Stimulated activated naive CD8-positive, alpha-beta T cell treated with anti-CD3 and anti-CD28 coated beads, Interleukin-15, Interleukin-2, amounts not matched to agents 100 ng/mL and 50 ng/mL, for 24 hours (primary cell): ENCODE results near the gene HOXA11.

Experiments used
- H3K27ac Mint-ChIP-seq: one replicate; pipeline ENCODE4 v1.8.0; 2021; ENCODE audit warnings: mild to moderate bottlenecking, mixed read lengths
- H3K27me3 Mint-ChIP-seq: one replicate; pipeline ENCODE4 v1.8.0; 2021; ENCODE audit warnings: mixed read lengths
- H3K36me3 Mint-ChIP-seq: one replicate; pipeline ENCODE4 v1.8.0; 2021; ENCODE audit warnings: low read depth, mixed read lengths
- H3K4me1 Mint-ChIP-seq: one replicate; pipeline ENCODE4 v1.8.0; 2021; ENCODE audit warnings: low read depth, mixed read lengths
- H3K4me3 Mint-ChIP-seq: one replicate; pipeline ENCODE4 v1.8.0; 2021; ENCODE audit warnings: mild to moderate bottlenecking, mixed read lengths
- H3K9me3 Mint-ChIP-seq: one replicate; pipeline ENCODE4 v1.8.0; 2021; ENCODE audit warnings: mixed read lengths

Gene HOXA11

GRCh38 chr7:27172823-27173510 is 12.1 kb downstream of the HOXA11 start:
- Mint-ChIP-seq H3K27ac (no peak overlapping the region), H3K4me3 (peak overlapping the region; percentile 41), H3K36me3 (no peaks in the 10 kb centered on the region), H3K9me3 (no peaks in the 10 kb centered on the region), H3K4me1 (peaks cover 27% of the 10 kb centered on the region), H3K27me3 (peaks cover 66% of the 10 kb centered on the region)

GRCh38 chr7:27172315-27172774 is 12.7 kb downstream of the HOXA11 start:
- H3K36me3 Mint-ChIP-seq = no peaks in the 10 kb centered on the region
- peaks cover 27% of the 10 kb centered on the region for H3K4me1 Mint-ChIP-seq
- peak overlapping the region; percentile 59 for H3K4me3 Mint-ChIP-seq
- H3K27me3 Mint-ChIP-seq = peaks cover 67% of the 10 kb centered on the region
- no peaks in the 10 kb centered on the region for H3K9me3 Mint-ChIP-seq
- H3K27ac Mint-ChIP-seq = peak overlapping the region; percentile 70

- peaks cover 73% of the 10 kb centered on the region for H3K27me3 Mint-ChIP-seq
- no peaks in the 10 kb centered on the region for H3K9me3 Mint-ChIP-seq
- peak overlapping the region; percentile 70 for H3K27ac Mint-ChIP-seq
- H3K4me1 Mint-ChIP-seq = peaks cover 33% of the 10 kb centered on the region
- no peaks in the 10 kb centered on the region for H3K36me3 Mint-ChIP-seq
- peak overlapping the region; percentile 59 for H3K4me3 Mint-ChIP-seq
These were observed 13.3 kb downstream of the HOXA11 start for GRCh38 chr7:27171637-27172314.

- Mint-ChIP-seq H3K36me3 (no peaks in the 10 kb centered on the region), H3K27ac (no peak overlapping the region), H3K4me1 (peaks cover 33% of the 10 kb centered on the region), H3K9me3 (no peaks in the 10 kb centered on the region), H3K27me3 (peaks cover 73% of the 10 kb centered on the region), H3K4me3 (peak overlapping the region; percentile 5)
These were observed 13.8 kb downstream of the HOXA11 start for GRCh38 chr7:27171325-27171636.

GRCh38 chr7:27170426-27171324 is 14.4 kb downstream of the HOXA11 start:
- Mint-ChIP-seq H3K4me3 (peak overlapping the region; percentile 17), H3K27me3 (peaks cover 71% of the 10 kb centered on the region), H3K4me1 (peaks cover 37% of the 10 kb centered on the region), H3K36me3 (no peaks in the 10 kb centered on the region), H3K9me3 (no peaks in the 10 kb centered on the region), H3K27ac (no peak overlapping the region)

- no peaks in the 10 kb centered on the region for H3K36me3 Mint-ChIP-seq
- peaks cover 69% of the 10 kb centered on the region for H3K27me3 Mint-ChIP-seq
- no peak overlapping the region for H3K27ac Mint-ChIP-seq
- H3K4me3 Mint-ChIP-seq = peak overlapping the region; percentile 17
- H3K9me3 Mint-ChIP-seq = no peaks in the 10 kb centered on the region
- H3K4me1 Mint-ChIP-seq = peaks cover 38% of the 10 kb centered on the region
These were observed 15.2 kb downstream of the HOXA11 start for GRCh38 chr7:27169658-27170425.

- Mint-ChIP-seq H3K9me3 (no peaks in the 10 kb centered on the region), H3K27ac (peak overlapping the region; percentile 65), H3K4me3 (no peak overlapping the region), H3K27me3 (peaks cover 78% of the 10 kb centered on the region), H3K4me1 (peaks cover 45% of the 10 kb centered on the region), H3K36me3 (no peaks in the 10 kb centered on the region)
These were observed 16.6 kb downstream of the HOXA11 start for GRCh38 chr7:27168265-27168947.

GRCh38 chr7:27167916-27168264 is 17.1 kb downstream of the HOXA11 start:
- Mint-ChIP-seq H3K4me3 (peak overlapping the region; percentile 24), H3K27ac (no peak overlapping the region), H3K4me1 (peaks cover 45% of the 10 kb centered on the region), H3K27me3 (peaks cover 83% of the 10 kb centered on the region), H3K9me3 (no peaks in the 10 kb centered on the region), H3K36me3 (no peaks in the 10 kb centered on the region)

- Mint-ChIP-seq H3K27ac (peak overlapping the region; percentile 78), H3K36me3 (no peaks in the 10 kb centered on the region), H3K9me3 (no peaks in the 10 kb centered on the region), H3K4me1 (peaks cover 38% of the 10 kb centered on the region), H3K4me3 (peak overlapping the region; percentile 53), H3K27me3 (peaks cover 86% of the 10 kb centered on the region)
These were observed 18.2 kb downstream of the HOXA11 start for GRCh38 chr7:27166531-27167505.

GRCh38 chr7:27165996-27166530 is 19.0 kb downstream of the HOXA11 start:
- Mint-ChIP-seq H3K27ac (peak overlapping the region; percentile 77), H3K4me3 (peak overlapping the region; percentile 70)

GRCh38 chr7:27165089-27165995 is 19.7 kb downstream of the HOXA11 start, which contains the start of gene HOXA9:
HOXA9 (minus strand) TSS chr7:27165537; CDS start chr7:27165457, 80 bp downstream.
- peak within 1 kb of the TSS; percentile 77 for H3K27ac Mint-ChIP-seq
- peak within 1 kb of the TSS; percentile 70 for H3K4me3 Mint-ChIP-seq
- H3K9me3 Mint-ChIP-seq = no peaks in the 10 kb centered on the region
- peaks cover 75% of the 10 kb centered on the region for H3K27me3 Mint-ChIP-seq
- peaks cover 37% of the 10 kb centered on the region for H3K4me1 Mint-ChIP-seq
- no peaks in the 10 kb centered on the region for H3K36me3 Mint-ChIP-seq

More at GRCh38 chr7:27165996-27166530, 19.0 kb downstream of the HOXA11 start:
- Mint-ChIP-seq H3K4me1 (peaks cover 34% of the 10 kb centered on the region), H3K27me3 (peaks cover 80% of the 10 kb centered on the region), H3K9me3 (no peaks in the 10 kb centered on the region), H3K36me3 (no peaks in the 10 kb centered on the region)
